CD8-positive, alpha-beta memory T cell (primary cell): Measurements from ENCODE around the gene MYRF. TPM values are rescaled to one million over a fixed set of nuclear protein-coding genes. Genes with fewer than 3 reads are reported as not detected.
A peak's percentile ranks its signal among the peaks of the same experiment; 100 is the strongest.

ENCODE experiments used
- CTCF ChIA-PET: fragments of 350-600 bp; sonication (Branson Sonifier 250); formaldehyde crosslinking; loops from one replicate; lab custom pipeline; 2021; ENCODE audit warnings: antibody characterized with exemption; lab: Charles Lee
- POLR2A ChIA-PET: fragments of 350-600 bp; sonication (Branson Sonifier 250); formaldehyde crosslinking; loops from one replicate; lab custom pipeline; 2021; ENCODE audit warnings: antibody characterized with exemption; lab: Charles Lee
- DNase-seq, 5 donors: peaks; one replicate each; pipeline versions ENCODE4 v3.0.0 to v3.0.0-alpha.2; 2020 to 2022; ENCODE audit warnings: mixed read lengths in 1 of 5
- H3K27ac ChIP-seq: one replicate; pipeline ENCODE4 v1.7.0; 2013; ENCODE audit warnings: low read depth, mild to moderate bottlenecking, low read length, moderate library complexity
- H3K27me3 ChIP-seq: 2 replicates; pipeline ENCODE4 v1.7.0; 2013; ENCODE audit warnings: low read length, mild to moderate bottlenecking; ENCODE audit not compliant: insufficient read depth, poor library complexity, severe bottlenecking
- H3K36me3 ChIP-seq: 2 replicates; pipeline ENCODE4 v1.7.0; 2013; ENCODE audit warnings: mild to moderate bottlenecking, low read length, moderate library complexity; ENCODE audit not compliant: insufficient read depth
- H3K4me1 ChIP-seq: 2 replicates; pipeline ENCODE4 v1.7.0; 2013; ENCODE audit warnings: mild to moderate bottlenecking, low read length, moderate library complexity; ENCODE audit not compliant: insufficient read depth
- H3K4me3 ChIP-seq: 2 replicates; pipeline ENCODE4 v1.7.0; 2013; ENCODE audit warnings: mild to moderate bottlenecking, low read length
- H3K9me3 ChIP-seq: 2 replicates; pipeline ENCODE4 v1.7.0; 2013; ENCODE audit warnings: mild to moderate bottlenecking, low read length
- H3K27ac Mint-ChIP-seq, 8 donors: one replicate each; pipeline ENCODE4 v1.8.0; 2020 to 2021; ENCODE audit warnings: mixed read lengths in 8 of 8, mild to moderate bottlenecking in 6 of 8, inconsistent platforms in 3 of 8, moderate library complexity in 3 of 8
- H3K27me3 Mint-ChIP-seq, 2 donors: one replicate each; pipeline ENCODE4 v1.8.0; 2020 to 2021; ENCODE audit warnings: mixed read lengths in 2 of 2, mild to moderate bottlenecking in 1 of 2, moderate library complexity in 1 of 2
- H3K36me3 Mint-ChIP-seq, 3 donors: one replicate each; pipeline ENCODE4 v1.8.0; 2020 to 2021; ENCODE audit warnings: mixed read lengths in 3 of 3, inconsistent platforms in 1 of 3, mild to moderate bottlenecking in 1 of 3
- H3K4me1 Mint-ChIP-seq, 3 donors: one replicate each; pipeline ENCODE4 v1.8.0; 2020 to 2021; ENCODE audit warnings: mixed read lengths in 3 of 3, inconsistent platforms in 1 of 3, mild to moderate bottlenecking in 1 of 3
- H3K4me3 Mint-ChIP-seq, 7 donors: one replicate each; pipeline ENCODE4 v1.8.0; 2020 to 2021; ENCODE audit warnings: mixed read lengths in 7 of 7, mild to moderate bottlenecking in 6 of 7, moderate library complexity in 4 of 7, inconsistent platforms in 2 of 7
- H3K9me3 Mint-ChIP-seq, 5 donors: one replicate each; pipeline ENCODE4 v1.8.0; 2020 to 2022; ENCODE audit warnings: mixed read lengths in 5 of 5, mild to moderate bottlenecking in 3 of 5, moderate library complexity in 2 of 5, inconsistent platforms in 1 of 5
- polyA plus RNA-seq: library from polyadenylated mRNA; unstranded; fragments of 300-500 nt; fragmentation: Illumina TruSeq; gene quantifications from one replicate; pipeline ENCODE4 v1.2.3, GENCODE V29; 2021
- total RNA-seq, 2 experiments: library from RNA; stranded (reverse); gene quantifications; one replicate each; pipeline ENCODE4 v1.2.3, GENCODE V29; 2021

The MYRF gene
- under 1 TPM; 0.70 to 0.93 TPM for total RNA-seq
- 0.63 TPM for polyA plus RNA-seq

DNA sequence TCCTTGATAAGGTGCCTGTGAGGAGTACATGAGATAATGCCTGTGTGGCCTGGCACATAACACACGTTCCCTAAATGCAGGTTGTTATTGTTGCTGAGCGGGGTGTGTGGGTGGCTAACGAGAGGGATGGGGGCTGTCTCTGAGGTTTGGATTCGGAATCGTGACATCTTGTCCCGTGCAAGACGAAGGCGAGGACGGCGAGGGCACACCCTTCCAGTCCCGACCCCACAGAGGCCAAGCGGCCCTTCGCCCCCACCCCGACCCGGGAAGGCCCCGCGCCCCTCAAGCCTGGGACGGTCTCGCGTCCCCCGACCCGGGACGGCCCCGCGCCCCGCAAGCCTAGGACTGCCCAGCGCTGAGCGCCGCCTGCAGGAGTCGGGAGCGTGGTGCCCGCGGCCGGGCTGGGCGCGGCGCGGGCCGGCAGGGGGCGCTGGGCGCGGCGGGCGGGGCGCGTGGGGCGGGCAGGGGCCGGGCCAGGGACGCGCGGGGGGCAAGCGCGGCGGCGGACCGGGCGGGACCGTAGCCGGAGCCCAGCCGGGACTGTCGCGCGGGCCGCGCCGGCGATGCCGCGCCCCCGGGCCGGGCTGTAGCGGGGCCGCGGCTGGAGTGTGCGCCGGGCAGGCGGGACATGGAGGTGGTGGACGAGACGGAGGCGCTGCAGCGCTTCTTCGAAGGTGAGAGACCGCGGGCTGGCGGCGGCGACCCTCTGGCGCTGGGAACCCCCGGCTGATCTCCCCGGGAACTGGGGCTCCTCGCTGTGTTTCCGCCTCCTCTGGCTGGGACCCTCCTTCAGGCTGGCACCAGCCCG lies at the start of gene MYRF:
TSS of gene MYRF (plus strand) at position 520 of the 808 bp plus-strand sequence. CDS start at position 629, 109 bp downstream.
- ChIA-PET POLR2A (no interaction called here), CTCF (no interaction called here)
- peak within 1 kb of the TSS; percentile 69 to 90 (median 80) for H3K4me3 Mint-ChIP-seq
- H3K4me1 Mint-ChIP-seq, result peaks cover 17 to 33% (median 25%) of the 10 kb centered on the region in 3 donors
- DNase-seq, result peak; percentile 38 to 57 (median 50)
- peaks cover 16 to 38% of the 10 kb centered on the region in 2 donors for H3K27me3 Mint-ChIP-seq
- Histone ChIP-seq H3K27ac (peak within 1 kb of the TSS; percentile 51), H3K9me3 (no peaks in the 10 kb centered on the region), H3K4me1 (peaks cover 5% of the 10 kb centered on the region), H3K27me3 (peaks cover 13% of the 10 kb centered on the region), H3K4me3 (peak within 1 kb of the TSS; percentile 12), H3K36me3 (no peaks in the 10 kb centered on the region)
- no peaks in the 10 kb centered on the region for H3K9me3 Mint-ChIP-seq
- peak within 1 kb of the TSS in 5 of 8 donors; percentile 55 to 81 (median 73) for H3K27ac Mint-ChIP-seq
- no peaks in the 10 kb centered on the region for H3K36me3 Mint-ChIP-seq

DNA sequence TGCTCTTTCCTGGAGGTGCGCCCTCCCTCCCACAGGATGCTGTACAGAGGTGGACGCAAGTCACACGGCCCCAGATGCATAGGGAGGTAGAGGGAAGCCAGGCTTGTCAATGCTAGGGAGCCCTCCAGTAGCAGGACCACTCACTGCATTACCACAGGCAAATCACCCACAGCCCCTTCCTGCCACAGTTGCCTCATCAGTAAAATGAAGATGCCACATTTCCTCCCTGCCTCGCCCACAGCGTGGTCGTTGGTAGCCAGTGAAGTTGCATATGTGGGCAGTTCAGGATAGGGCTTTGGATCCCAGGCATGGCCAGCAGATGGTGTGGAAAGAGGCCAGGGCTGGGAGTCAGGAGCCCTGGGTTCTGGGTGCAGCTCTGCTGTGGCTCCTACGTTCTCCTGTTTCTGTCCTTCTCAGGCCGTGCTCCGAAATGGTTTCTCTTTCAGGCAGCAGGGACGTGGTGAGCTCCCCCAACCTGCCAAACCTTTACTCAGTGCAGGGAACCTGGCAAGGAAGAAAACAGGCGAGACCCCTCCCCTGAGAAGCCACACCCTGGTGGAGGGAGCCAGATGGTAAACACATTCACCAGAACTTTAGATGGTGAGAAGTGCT lies 49.6 kb upstream of the MYRF start:
- Histone ChIP-seq H3K36me3 (no peaks in the 10 kb centered on the region), H3K9me3 (no peaks in the 10 kb centered on the region), H3K4me3 (no peak overlapping the region), H3K27ac (no peak overlapping the region), H3K4me1 (peaks cover 10% of the 10 kb centered on the region), H3K27me3 (no peaks in the 10 kb centered on the region)
- H3K36me3 Mint-ChIP-seq, result no peaks in the 10 kb centered on the region
- peak overlapping the region in 3 of 7 donors; percentile 36 to 49 (median 42) for H3K4me3 Mint-ChIP-seq
- ChIA-PET CTCF (interaction anchor here (1.0 kb wide), 1 partner anchor 30 kb away, joined by 4 read pairs; no protein-coding TSS in a partner anchor), POLR2A (no interaction called here)
- peaks cover 0 to 3% of the 10 kb centered on the region in 2 donors for H3K27me3 Mint-ChIP-seq
- H3K9me3 Mint-ChIP-seq, result no peaks in the 10 kb centered on the region
- H3K27ac Mint-ChIP-seq, result peak overlapping the region in 2 of 8 donors; percentile 57 to 84
- DNase-seq, result no peak
- H3K4me1 Mint-ChIP-seq, result peaks cover 10 to 14% (median 11%) of the 10 kb centered on the region in 3 donors

DNA sequence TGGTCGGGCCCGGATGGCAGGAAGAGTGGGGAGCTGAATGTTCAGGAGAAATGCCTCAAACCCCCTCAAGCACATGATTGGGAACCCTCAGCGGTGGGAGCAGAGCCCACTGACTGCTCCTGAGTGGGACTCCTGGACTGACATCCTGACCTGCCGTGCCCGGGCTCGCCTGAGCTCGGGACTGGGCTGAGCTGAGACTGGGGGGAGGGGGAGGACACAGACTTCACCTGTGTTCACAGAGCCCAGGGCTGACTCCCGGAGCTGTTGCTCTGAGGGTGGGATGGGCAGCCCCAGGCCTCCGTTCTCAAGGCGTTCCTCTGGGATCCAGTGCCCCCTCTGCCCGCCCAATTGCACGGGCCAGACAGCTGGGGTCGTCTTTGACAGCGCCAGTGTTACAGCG lies 47.6 kb upstream of the MYRF start:
- ChIA-PET POLR2A (no interaction called here), CTCF (no interaction called here)
- Mint-ChIP-seq H3K4me3 (no peak overlapping the region), H3K36me3 (no peaks in the 10 kb centered on the region), H3K9me3 (no peaks in the 10 kb centered on the region), H3K27me3 (peaks cover 0 to 3% of the 10 kb centered on the region in 2 donors), H3K4me1 (peaks cover 4 to 5% (median 5%) of the 10 kb centered on the region in 3 donors), H3K27ac (no peak overlapping the region)
- Histone ChIP-seq H3K27ac (no peak overlapping the region), H3K9me3 (no peaks in the 10 kb centered on the region), H3K4me3 (no peak overlapping the region), H3K27me3 (no peaks in the 10 kb centered on the region), H3K36me3 (no peaks in the 10 kb centered on the region), H3K4me1 (no peaks in the 10 kb centered on the region)
- DNase-seq, result no peak

DNA sequence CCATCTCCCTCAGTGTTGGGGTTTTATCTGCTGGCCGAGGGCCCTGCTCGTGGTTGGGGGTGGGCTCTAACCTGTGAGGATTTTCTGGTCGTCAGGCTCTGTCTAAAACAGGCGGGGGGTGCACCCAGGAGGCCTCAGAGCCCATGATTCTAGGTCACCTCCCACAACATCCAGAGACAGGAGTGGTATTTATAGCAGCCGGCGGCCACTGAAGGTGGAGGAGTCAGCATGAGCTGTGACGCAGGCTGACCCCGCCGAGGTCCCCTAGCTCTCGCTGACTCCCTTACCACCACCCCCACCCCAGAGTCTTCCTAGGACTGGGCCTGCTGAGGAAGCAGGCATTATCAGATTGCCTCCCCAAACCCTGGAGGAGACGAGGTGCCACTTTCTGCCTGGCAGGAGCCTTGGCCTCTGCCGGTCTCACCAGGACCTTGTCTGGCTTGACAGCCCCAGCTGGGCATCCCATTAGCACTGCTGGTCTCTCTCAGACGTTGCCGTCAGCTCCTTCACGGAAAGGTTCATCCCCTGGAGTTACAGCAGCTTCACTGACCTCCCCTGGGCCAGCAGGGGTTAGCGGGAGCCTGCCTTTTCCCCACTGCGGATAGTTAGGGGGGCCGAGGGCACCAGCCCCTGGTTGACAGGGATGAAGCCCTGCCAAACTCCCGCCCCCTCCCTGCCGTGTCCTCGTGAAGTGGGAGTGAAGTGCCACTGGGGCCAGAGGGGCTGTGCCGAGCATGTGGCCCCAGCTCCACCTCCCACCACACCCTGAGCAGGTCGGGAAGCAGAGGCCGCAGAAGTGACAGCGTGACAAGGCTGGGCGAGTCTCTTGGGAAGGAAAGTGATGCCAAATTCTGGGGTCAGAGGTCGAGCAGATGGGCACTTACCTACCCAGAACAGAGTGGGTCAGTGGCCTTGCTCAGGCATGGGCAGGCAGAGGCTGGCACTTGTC lies 45.7 kb upstream of the MYRF start:
- Mint-ChIP-seq H3K27me3 (peaks cover 2 to 3% of the 10 kb centered on the region in 2 donors), H3K27ac (no peak overlapping the region), H3K9me3 (no peaks in the 10 kb centered on the region), H3K4me1 (peaks cover 4 to 5% (median 5%) of the 10 kb centered on the region in 3 donors), H3K36me3 (no peaks in the 10 kb centered on the region), H3K4me3 (no peak overlapping the region)
- H3K4me3 ChIP-seq, result no peak overlapping the region
- no peaks in the 10 kb centered on the region for H3K36me3 ChIP-seq
- H3K9me3 ChIP-seq, result no peaks in the 10 kb centered on the region
- no peaks in the 10 kb centered on the region for H3K4me1 ChIP-seq
- no peak for DNase-seq
- H3K27me3 ChIP-seq, result no peaks in the 10 kb centered on the region
- H3K27ac ChIP-seq, result no peak overlapping the region
- CTCF ChIA-PET, result interaction anchor here (1.0 kb wide), 1 partner anchor 27 kb away, joined by 5 read pairs; no protein-coding TSS in a partner anchor
- POLR2A ChIA-PET, result no interaction called here

DNA sequence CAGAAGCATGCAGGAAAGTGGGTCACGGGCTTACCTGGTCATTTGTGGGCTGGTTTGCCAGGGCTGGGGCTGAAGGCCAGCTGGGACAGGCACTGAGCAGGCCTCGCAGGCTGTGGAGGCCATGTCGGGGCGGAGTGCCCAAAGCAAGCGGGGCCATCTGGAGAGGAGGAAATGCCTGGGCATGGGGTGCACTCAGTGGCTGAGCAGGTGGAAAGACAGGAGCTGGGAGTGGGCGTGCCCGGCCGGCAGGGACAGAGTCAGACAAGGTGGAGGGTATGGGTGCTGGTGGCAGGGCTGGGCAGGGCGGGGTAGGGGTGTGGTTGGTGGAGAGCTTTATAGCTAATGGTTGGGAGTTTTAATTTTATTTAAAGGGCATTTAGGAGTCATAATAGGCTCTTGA lies 44.9 kb upstream of the MYRF start:
- H3K4me1 Mint-ChIP-seq, result peaks cover 2 to 4% (median 4%) of the 10 kb centered on the region in 3 donors
- ChIA-PET CTCF (interaction anchor here (1.5 kb wide), 1 partner anchor 26 kb away, joined by 4 read pairs; no protein-coding TSS in a partner anchor), POLR2A (no interaction called here)
- Histone ChIP-seq H3K9me3 (no peaks in the 10 kb centered on the region), H3K27me3 (no peaks in the 10 kb centered on the region), H3K36me3 (no peaks in the 10 kb centered on the region), H3K27ac (no peak overlapping the region), H3K4me1 (no peaks in the 10 kb centered on the region), H3K4me3 (no peak overlapping the region)
- no peaks in the 10 kb centered on the region for H3K9me3 Mint-ChIP-seq
- no peak for DNase-seq
- no peaks in the 10 kb centered on the region for H3K36me3 Mint-ChIP-seq
- no peak overlapping the region for H3K27ac Mint-ChIP-seq
- no peak overlapping the region for H3K4me3 Mint-ChIP-seq
- H3K27me3 Mint-ChIP-seq, result peaks cover 3 to 4% of the 10 kb centered on the region in 2 donors

DNA sequence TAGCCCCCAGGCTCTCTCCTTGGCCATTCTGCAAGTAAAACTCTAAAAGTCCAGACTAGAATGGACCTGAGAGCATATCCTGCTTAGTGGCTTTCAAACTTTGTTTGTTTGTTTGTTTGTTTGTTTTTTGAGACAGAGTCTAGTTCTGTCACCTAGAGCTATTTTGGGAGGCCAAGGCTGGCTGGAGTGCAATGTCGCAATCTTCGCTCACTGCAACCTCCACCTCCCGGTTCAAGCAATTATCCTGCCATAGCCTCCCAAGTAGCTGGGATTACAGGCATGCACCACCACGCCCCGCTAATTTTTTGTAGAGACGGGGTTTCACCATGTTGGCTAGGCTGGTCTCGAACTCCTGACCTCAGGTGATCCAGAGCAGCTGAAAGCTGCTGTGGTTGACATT lies 43.3 kb upstream of the MYRF start:
- Mint-ChIP-seq H3K4me3 (no peak overlapping the region), H3K36me3 (no peaks in the 10 kb centered on the region), H3K27me3 (peaks cover 3 to 4% of the 10 kb centered on the region in 2 donors), H3K27ac (no peak overlapping the region), H3K4me1 (no peaks in the 10 kb centered on the region), H3K9me3 (no peaks in the 10 kb centered on the region)
- H3K27ac ChIP-seq, result no peak overlapping the region
- H3K36me3 ChIP-seq, result no peaks in the 10 kb centered on the region
- ChIA-PET CTCF (interaction anchor here (1.6 to 2.6 kb wide), 2 partner anchors 10 to 25 kb away, joined by 4 to 12 read pairs; no protein-coding TSS in a partner anchor), POLR2A (no interaction called here)
- no peaks in the 10 kb centered on the region for H3K4me1 ChIP-seq
- no peaks in the 10 kb centered on the region for H3K9me3 ChIP-seq
- H3K27me3 ChIP-seq, result no peaks in the 10 kb centered on the region
- H3K4me3 ChIP-seq, result no peak overlapping the region
- DNase-seq, result no peak

DNA sequence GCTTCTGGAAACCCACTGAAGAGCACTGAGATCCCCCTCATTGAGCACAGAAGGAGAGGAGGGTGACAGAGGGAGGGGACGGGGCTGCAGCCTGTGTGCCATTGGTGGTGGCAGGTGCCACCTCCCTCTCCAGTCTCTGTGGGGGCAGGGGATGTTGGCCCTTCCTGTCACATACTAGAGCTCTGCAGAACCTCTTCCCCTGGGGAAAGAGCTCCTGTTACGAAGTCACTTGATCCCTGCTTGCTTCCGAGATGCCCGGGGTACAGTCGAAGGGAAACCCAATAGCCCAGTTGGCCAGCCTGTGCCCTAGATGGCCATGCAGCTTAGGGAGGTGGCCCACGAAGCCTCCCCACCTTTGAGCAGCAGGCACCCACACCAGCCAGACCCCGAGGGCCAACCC lies 42.9 kb upstream of the MYRF start:
- Histone ChIP-seq H3K9me3 (no peaks in the 10 kb centered on the region), H3K4me1 (no peaks in the 10 kb centered on the region), H3K4me3 (no peak overlapping the region), H3K27me3 (no peaks in the 10 kb centered on the region), H3K27ac (no peak overlapping the region), H3K36me3 (no peaks in the 10 kb centered on the region)
- ChIA-PET POLR2A (no interaction called here), CTCF (interaction anchor here (1.6 to 2.6 kb wide), 2 partner anchors 11 to 24 kb away, joined by 4 to 12 read pairs; no protein-coding TSS in a partner anchor)
- no peaks in the 10 kb centered on the region for H3K36me3 Mint-ChIP-seq
- no peaks in the 10 kb centered on the region for H3K9me3 Mint-ChIP-seq
- no peak overlapping the region for H3K4me3 Mint-ChIP-seq
- peaks cover 3 to 6% of the 10 kb centered on the region in 2 donors for H3K27me3 Mint-ChIP-seq
- DNase-seq, result no peak
- H3K4me1 Mint-ChIP-seq, result no peaks in the 10 kb centered on the region
- H3K27ac Mint-ChIP-seq, result no peak overlapping the region
